ENCODE measurements around the gene NDRG3.

NDRG3 gene

DNA sequence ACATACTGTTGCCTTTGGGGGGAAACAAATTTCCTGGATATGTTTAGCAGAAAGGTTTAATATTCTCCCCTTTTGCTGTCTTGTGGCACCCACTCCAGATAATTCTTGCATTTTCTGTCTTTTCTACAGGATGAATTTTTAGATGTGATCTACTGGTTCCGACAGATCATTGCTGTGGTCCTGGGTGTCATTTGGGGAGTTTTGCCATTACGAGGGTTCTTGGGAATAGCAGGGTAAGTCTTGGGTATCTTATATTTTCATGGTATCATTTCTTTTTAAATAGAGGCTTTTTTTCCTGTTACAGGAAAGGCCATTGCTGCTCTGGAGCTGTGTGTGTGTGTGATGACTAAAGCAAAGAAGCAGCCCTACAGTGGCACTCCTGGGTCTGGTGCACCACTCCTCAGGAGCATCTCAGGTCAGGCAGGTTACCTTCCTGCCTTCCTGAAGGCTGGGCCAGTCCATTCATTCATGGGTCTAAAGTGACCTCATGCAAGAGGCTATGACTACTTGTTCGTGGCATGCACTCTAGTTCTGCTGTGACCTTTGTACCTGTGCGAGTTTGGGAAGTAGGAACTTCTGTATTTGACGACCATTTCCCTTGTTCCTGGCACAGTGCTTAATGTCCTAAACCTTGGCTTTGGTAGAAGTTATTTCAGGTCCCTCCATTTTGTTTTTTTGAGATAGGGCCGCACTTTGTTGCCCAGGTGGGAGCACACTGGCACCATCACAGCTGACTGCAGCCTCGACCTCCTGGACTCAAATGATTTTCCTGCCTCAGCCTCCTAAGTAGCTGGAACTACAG is 138.1 kb downstream of the NDRG3 start:
- no peaks in the 10 kb centered on the region for H3K9me3 Mint-ChIP-seq
- no peak for DNase-seq
- peak overlapping the region; percentile 96 for H3K27ac Mint-ChIP-seq
- H3K4me1 Mint-ChIP-seq (ENCODE audit: low read depth) = peaks cover 32% of the 10 kb centered on the region
- H3K36me3 Mint-ChIP-seq (ENCODE audit: low read depth) = peaks cover 69% of the 10 kb centered on the region
- no peaks in the 10 kb centered on the region for H3K27me3 Mint-ChIP-seq
- peak overlapping the region; percentile 98 for H3K4me3 Mint-ChIP-seq

DNA sequence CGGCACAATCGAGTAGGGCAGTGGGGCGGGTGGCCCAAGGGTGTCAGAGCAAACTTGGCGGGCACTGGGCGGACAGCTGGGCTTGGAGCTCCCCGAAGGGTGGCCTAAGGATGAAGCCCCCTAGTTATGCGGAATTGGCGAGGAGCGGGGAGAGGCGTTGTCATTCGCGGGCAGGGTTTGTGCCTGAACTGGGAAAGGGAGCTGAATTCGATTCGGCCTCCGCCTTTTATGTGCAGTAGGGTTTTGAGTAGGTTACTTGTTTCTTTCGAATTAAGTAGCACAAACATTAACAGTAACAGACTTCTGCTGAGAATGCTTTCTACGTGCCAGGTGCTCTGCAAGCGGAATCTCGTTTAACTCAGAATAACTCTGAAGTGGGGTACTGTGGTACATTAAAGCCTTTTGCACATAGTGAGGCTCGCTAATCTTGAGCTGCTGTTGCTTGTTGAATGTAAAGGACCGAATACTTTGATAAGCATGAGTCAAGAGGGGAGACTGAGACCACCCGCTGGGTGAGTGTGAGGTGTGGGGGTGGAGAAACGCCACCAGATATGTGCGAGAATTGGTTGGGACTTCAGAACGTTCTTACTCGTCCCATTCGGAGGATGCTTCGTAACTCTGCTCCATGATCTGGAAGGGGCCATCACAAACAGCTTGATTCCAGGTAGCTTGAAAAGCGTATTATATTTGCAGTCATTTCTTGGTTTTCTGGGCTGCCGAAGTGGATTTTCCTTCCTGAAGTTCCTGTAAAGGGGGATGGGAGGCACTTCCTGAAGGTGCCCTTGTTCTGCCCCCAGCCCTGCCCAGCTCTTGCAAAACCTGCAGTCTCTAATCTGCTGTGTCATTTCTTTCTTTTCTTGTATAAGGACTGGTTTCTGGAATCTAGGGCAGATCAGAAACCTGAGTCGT is 139.5 kb downstream of the NDRG3 start:
- peaks cover 56% of the 10 kb centered on the region for H3K36me3 Mint-ChIP-seq (ENCODE audit: low read depth)
- H3K4me1 Mint-ChIP-seq (ENCODE audit: low read depth) = peaks cover 27% of the 10 kb centered on the region
- H3K4me3 Mint-ChIP-seq = peak overlapping the region; percentile 98
- no peak for DNase-seq
- H3K9me3 Mint-ChIP-seq = no peaks in the 10 kb centered on the region
- no peaks in the 10 kb centered on the region for H3K27me3 Mint-ChIP-seq
- peak overlapping the region; percentile 96 for H3K27ac Mint-ChIP-seq

DNA sequence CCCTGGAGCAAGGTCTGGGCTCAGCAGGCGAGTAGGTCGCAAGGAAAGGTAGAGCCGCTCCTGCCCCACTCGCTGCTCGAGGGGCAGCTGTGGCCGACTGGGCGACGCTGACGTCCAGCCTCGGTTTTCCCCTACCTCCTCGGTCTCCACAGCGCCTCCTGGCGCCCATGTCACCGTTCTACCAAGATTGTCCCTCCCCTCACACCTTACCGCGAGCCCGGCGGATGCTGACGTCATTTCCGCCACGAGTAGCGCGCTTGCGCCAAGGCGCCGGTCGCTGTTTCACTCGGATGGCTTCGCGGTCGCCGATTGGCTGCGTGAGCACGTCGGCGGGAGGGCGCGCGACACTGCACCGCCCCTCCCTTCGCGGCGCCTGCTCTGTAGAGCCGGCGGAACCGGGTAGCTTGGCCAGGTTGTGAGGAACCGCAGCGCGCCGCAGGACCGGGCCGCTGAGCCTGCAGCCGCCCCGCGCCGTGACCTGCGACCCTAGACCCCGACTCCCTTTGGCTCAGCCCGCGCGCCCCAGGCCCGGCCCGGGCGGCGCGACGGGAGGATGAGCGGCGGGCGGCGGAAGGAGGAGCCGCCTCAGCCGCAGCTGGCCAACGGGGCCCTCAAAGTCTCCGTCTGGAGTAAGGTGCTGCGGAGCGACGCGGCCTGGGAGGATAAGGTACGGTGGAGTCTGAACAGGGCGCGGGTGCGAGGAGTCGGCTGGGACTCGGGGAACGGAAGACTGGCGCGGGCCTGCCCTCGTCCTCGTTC is 140.3 kb downstream of the NDRG3 start, which contains the start of gene RAB5IF:
TSS of gene RAB5IF (plus strand) at position 381 of the 759 bp plus-strand sequence. CDS start at position 554, 173 bp downstream.
- Mint-ChIP-seq H3K27me3 (no peaks in the 10 kb centered on the region), H3K4me1 (ENCODE audit: low read depth) (peaks cover 27% of the 10 kb centered on the region), H3K4me3 (peak within 1 kb of the TSS; percentile 98), H3K27ac (peak within 1 kb of the TSS; percentile 96), H3K9me3 (no peaks in the 10 kb centered on the region), H3K36me3 (ENCODE audit: low read depth) (peaks cover 47% of the 10 kb centered on the region)
- DNase-seq = peak; percentile 100

DNA sequence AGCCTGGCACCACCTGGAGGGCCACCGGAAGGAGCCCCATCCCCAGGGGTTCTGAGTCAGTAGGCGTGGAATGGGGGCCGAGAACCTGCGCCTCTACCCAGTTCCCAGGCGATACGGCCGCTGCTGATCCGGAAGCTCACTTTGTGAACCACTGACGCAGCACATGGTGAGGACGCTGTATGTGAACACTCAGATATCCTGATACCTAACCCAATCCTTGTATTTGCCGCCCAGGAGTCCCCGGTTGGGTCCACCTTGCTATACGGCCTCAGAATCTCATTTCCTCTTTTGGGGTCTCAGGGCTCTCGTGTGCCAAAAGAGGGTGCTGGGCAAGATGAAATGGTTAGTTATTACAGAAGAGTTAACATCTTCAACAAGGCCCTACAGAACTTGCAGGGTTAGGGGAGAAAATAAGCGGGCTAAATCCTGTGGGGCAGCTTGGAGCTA is 140.9 kb downstream of the NDRG3 start:
- Mint-ChIP-seq H3K27me3 (no peaks in the 10 kb centered on the region), H3K4me1 (ENCODE audit: low read depth) (peaks cover 29% of the 10 kb centered on the region), H3K4me3 (peak overlapping the region; percentile 98), H3K9me3 (no peaks in the 10 kb centered on the region), H3K36me3 (ENCODE audit: low read depth) (peaks cover 41% of the 10 kb centered on the region), H3K27ac (peak overlapping the region; percentile 96)
- DNase-seq = no peak
